ENCODE data around the gene DDOST.

- TF ChIP-seq CTCF (IDR thresholded peaks at IDR 0.05; ENCODE audit: borderline replicate concordance, extremely low read depth, low read length, poor library complexity, severe bottlenecking): no peak
- TF ChIP-seq EZH2 (IDR thresholded peaks at IDR 0.05; ENCODE audit: borderline replicate concordance, low read depth, low read length, severe bottlenecking): no peak
These were observed 28.8 kb downstream of the DDOST start for GRCh38 chr1:20632386-20632785.
